Choroid plexus epithelial cell (primary cell): ENCODE results near the gene SLC22A5.
"Not testable (repeated sequence)": the region's sequence is repeated elsewhere in the genome, so short reads cannot be mapped to it uniquely, and the experiment has no call there.

Source experiments
- DNase-seq: peaks from one replicate; pipeline ENCODE4 v3.0.0-alpha.2; 2010; ENCODE audit warnings: low read depth
- H3K4me3 ChIP-seq: 2 replicates; pipeline ENCODE4 v1.5.1; 2011; ENCODE audit warnings: low read depth, mild to moderate bottlenecking, control low read depth, low read length, moderate library complexity
- CTCF ChIP-seq: conservative IDR thresholded peaks from 2 replicates; pipeline ENCODE4 v1.5.1; 2011; ENCODE audit warnings: low read depth, mild to moderate bottlenecking, control low read depth, inconsistent platforms, low read length, moderate library complexity

Gene SLC22A5

GRCh38 chr5:132411304-132412013, 41.9 kb downstream of the SLC22A5 start:
- H3K4me3 ChIP-seq = peak overlapping the region; percentile 69
- TF ChIP-seq CTCF = no peak
- DNase-seq = no peak

- DNase-seq = no peak
- TF ChIP-seq CTCF = no peak
- no peak overlapping the region for H3K4me3 ChIP-seq
These were observed 44.1 kb downstream of the SLC22A5 start for GRCh38 chr5:132413567-132413966.

GRCh38 chr5:132414634-132415378, 45.3 kb downstream of the SLC22A5 start:
- H3K4me3 ChIP-seq = no peak overlapping the region
- no peak for TF ChIP-seq CTCF
- DNase-seq = peak; percentile 70

- not testable (repeated sequence) for DNase-seq, H3K4me3 ChIP-seq
These were observed 46.0 kb downstream of the SLC22A5 start for GRCh38 chr5:132415516-132415915.

GRCh38 chr5:132416306-132417009, 46.9 kb downstream of the SLC22A5 start:
- no peak for DNase-seq
- H3K4me3 ChIP-seq = no peak overlapping the region
- no peak for TF ChIP-seq CTCF

- peak; percentile 22 for DNase-seq
- TF ChIP-seq CTCF = no peak
- H3K4me3 ChIP-seq = no peak overlapping the region
These were observed 47.5 kb downstream of the SLC22A5 start for GRCh38 chr5:132417010-132417439.

GRCh38 chr5:132417461-132417860, 48.0 kb downstream of the SLC22A5 start:
- no peak for DNase-seq
- TF ChIP-seq CTCF = no peak
- no peak overlapping the region for H3K4me3 ChIP-seq
